NCI-H2196 treated with DMSO at 0.1 percent for 48 hours (cell line): Measurements from ENCODE around the gene TANC1.

Experiments used
- DNase-seq: peaks from one replicate; lab custom pipeline; 2025; ENCODE audit not compliant: unreplicated experiment; lab: John Stamatoyannopoulos, UW

TANC1 gene

DNA sequence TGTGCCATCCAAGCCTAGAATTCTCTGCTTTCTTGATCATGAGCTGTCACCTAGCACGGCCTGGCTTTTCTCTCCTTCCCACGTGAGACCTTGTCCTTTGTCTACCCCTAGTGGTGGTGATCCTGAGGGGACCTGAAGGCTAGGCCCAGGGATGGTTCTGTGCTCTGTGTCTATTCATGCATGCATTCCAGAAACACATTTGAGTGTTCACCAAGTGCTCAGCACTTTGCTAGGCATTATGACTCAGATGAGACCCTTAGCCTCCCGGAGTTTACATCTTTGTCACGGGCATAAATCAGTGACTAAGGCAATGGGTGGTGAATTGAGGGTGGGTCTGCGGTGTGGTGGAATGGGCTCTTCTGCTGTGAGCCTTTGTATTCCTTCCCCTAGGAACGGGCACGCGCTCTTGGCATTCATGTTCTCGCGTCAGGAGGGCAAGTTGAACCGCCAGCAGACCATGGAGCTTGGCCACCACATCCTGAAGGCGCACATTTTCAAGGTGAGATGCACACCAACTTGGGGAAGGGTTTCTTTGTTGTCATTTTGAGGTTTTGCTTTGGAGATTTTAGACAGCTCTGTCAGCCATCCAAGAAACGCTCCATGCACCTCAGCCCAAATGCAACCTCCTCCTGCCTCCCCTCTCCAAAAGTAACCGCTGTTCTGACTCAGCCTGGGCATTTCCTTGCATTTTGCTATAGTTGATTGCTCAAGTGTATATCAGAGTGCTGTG, 217.1 kb downstream of the TANC1 start:
- DNase-seq: no peak

DNA sequence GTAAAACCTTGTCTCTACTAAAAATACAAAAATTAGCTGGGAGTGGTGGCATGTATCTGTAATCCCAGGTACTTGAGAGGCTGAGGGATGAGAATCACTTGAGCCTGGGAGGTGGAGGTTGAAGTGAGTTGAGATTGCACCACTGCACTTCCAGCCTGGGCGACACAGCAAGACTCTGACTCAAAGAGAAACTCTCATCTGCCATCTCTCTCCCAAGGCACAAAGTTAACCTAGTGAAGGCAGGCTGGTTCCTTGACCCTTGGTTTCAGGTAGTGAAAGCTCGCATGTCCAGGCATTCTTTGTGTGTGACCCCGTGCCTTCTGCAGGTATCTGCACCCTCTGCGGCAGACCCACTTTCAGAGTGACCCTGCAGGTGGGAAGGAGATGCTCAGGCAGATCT, 218.0 kb downstream of the TANC1 start:
- DNase-seq: no peak

DNA sequence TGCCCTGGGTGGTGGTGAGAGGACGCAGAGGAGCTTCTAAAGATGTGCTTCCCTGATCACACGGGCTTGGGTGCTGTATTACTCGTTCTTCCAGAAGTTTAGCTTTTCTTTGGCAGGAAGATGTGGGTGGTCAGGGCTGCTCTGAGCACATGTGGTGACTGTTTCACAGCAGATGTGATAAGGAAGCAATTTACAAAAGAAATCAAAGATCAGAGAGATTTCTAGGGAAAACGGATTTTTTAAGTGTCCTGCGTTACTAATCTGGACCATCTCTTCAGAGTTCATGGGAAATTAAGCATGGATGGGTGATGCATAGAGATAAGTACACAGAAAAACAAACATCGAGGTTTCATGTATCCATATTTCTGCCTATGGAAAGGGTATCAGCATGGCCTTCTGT, 218.7 kb downstream of the TANC1 start:
- no peak for DNase-seq

DNA sequence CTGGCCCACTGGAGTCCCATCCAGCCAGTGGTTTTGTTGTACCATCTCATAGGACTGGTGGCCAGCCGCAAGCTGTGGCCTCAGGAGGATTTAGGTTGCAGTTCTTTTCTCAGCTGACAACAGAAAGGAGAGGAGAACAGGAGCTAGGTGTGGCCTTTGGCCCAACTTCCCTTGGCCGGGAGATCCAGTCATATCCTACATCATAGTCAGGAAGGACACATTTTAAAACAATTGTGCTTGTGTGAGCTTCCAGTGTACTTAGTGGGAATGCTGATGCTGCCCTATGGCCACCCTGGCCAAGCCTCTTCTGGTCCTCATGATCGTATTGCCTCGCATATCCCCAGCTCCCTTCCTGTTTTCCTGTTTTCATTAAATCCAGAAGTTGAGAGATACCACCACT, 220.0 kb downstream of the TANC1 start:
- no peak for DNase-seq

DNA sequence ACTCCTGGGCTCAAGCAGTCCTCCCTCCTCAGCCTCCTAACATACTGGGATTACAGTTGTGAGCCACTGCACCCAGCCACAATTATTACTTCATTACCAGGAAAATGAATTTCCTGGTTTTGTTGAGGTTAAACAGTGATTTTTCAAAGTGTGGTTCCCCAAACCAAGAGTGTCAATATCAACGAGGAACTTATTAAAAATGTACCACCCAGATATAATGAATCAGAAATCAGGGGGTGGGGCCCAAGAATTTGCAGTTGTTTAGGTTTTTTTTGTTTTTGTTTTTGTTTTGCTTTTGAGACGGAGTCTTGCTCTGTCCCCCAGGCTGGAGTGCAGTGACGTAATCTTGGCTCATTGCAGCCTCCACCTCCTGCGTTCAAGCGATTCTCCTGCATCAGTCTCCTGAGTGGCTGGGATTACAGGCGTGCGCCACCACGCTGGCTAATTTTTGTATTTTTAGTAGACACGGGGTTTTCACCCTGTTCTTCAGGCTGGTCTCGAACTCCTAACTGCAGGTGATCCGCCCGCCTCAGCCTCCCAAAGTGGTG, 224.0 kb downstream of the TANC1 start:
- DNase-seq: no peak

DNA sequence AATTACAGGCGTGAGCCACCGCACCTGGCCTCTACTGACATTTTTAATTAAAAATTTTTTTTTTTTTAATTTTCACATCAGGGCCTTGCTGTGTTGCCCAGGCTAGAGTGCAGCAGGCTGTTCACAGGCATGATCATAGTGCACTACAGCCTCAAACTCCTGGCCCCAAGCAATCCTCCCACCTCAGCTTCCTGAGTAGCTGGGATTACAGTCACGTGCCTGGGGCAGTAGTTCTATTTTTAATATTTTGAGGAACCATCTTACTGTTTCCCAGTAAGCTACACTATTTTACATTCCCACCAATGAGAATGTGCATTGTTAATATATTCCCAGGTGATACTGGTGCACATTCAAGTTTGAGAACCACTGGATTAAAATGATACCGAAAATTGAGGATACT, 225.4 kb downstream of the TANC1 start:
- DNase-seq: no peak

DNA sequence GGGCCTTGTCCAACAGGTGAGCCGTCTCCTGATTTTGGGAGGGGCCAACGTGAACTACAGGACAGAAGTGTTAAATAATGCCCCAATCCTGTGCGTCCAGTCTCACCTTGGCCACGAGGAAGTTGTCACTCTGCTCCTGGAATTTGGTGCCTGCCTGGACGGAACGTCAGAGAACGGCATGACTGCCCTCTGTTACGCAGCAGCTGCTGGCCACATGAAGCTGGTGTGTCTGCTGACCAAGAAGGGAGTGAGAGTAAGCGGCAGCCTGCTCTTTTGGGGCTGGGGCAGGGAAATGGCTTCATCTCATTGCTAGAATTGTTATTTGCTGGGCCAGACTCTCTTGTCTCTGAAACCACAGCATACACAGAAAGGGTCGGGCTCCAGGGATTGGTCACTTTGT, 225.8 kb downstream of the TANC1 start:
- no peak for DNase-seq

DNA sequence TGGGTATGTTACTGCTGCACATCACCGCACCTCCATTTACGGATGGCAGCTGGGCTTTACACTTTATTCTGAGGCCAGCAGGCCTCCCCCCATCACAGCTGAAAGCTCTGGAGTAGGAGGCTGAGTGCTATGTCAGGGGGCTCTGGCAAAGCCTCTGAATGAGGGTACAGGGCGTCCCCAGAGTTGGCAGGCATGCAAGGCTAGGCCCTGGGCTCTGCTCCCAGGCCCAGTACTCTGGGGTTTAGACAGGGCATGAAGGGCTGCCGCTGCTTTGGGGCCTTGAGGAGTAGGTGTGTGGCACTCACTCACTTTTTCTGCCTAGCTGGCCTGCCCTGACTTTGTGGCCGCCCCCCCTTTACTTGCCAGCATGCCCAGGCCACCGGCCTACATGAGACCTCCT, 227.3 kb downstream of the TANC1 start:
- DNase-seq: no peak

DNA sequence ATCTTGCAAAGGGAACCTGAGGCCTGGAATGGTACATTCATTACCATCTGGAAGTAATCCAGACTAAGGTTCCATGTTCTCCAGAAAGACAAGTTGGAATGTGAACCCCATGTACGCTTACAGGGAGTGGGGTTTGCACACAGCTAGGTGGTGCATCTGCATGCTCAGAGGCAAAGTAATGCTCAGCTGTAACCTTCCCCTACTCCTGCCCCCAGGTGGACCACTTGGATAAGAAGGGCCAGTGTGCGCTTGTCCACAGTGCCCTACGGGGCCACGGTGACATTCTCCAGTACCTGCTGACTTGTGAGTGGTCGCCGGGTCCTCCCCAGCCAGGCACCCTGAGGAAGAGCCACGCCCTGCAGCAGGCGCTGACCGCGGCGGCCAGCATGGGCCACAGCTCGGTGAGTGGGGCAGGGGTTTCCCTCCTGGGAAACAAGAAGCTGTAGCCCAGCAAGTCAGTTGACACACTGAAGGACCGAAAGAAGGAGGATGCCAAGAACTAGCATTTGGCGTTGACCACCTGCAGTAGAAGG, 228.0 kb downstream of the TANC1 start:
- DNase-seq: no peak

DNA sequence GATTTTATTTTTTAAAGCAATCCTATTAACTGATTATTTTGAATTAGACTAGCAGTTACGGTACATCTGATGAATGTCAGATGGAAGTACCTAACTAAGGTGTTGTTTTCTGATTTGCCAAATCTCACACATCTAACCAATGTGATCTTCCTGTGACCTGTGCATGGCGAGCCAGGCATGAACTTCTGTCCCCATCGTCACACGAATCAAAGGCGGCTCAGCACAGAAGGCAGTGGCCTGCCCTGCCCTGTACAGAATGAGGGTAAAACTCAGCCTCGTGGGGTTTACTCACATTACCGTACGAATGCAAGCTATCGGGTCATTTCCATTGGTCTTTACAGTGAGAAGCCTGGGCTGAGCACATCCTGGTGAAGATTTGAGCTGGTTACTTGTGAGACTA, 230.8 kb downstream of the TANC1 start:
- no peak for DNase-seq

DNA sequence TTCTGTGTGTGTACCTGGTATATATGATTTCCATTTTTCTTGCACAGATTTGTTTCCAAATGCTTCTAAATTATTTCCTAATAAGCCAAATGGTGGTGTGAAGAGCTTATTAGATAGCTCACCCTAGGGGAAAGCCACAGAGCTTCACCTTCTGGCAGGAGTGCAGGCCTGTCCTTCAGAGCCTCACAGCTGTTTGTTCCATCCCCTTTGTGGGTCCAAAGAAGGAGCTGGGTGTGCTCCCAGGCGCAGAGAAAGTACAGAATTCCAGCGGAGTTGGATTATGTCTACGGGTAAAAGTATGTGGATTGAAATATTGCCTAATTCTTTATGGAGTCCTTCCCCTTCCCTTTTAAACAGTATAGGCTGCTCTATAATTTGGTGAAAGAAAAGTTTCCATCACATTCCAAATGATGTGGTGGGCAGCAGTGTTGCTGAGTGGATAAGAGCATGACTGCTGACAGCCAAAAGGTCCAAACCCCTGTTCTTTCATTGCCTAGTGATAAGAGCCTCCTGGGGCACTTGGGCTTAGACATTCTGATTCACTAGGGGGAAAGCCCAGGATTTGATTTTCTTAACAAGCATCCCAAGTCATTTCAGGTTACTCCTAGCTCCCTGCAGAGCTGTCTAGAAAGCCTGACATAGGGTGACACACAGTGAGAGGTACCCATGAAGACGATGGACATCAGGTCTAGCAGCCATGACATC, 231.5 kb downstream of the TANC1 start:
- no peak for DNase-seq

DNA sequence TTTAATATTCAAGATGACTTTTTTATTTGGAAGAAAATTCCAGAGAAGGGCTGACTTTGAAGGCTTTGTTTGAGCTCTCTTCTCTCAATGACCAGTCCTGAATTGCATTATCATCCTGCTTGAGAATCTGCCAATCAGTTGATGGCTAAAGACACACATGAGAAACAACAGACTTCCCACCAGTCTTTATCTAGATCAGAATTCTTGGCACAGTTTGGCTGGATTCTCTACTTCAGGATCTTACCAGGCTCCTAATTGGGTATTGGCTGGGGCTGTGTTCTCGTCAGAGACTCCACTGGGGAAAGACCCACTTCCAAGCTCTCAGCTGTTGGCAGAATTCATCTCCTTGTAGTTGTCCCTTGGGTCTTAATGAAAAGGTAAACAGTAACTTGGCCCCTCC, 232.1 kb downstream of the TANC1 start:
- no peak for DNase-seq

DNA sequence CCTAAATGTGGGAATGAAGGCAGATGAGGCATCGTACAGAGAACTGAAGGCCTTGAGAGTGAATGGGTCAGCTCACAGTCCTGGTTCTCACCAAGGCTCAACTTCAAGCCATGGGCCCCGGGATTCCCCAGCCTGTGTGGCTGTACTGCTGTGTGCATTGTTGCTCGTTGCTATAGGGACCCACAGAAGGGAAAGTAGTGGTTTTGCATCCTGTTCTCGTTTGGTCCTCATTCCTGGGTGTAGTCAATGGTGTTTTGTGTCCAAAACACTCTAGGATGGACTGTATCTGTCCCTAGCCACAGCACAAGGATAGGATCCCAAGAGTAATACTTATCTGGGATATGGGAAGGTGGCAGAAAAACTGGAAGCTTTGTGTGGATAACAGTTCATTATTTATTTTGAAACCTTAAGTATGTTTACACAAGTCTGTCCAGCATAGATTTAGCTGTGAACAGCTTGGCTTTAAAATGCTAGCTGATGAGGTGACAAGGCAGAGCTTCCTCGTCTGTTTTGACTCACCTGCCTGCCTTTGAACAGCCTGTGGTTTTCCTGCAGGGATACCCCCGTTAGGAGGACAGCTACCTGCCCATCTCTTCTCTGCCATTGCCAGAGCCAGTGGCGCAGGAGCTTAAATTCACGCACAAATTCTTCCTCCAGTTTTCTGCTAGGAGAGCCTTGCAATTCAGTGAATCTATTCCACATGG, 233.1 kb downstream of the TANC1 start:
- DNase-seq: no peak

DNA sequence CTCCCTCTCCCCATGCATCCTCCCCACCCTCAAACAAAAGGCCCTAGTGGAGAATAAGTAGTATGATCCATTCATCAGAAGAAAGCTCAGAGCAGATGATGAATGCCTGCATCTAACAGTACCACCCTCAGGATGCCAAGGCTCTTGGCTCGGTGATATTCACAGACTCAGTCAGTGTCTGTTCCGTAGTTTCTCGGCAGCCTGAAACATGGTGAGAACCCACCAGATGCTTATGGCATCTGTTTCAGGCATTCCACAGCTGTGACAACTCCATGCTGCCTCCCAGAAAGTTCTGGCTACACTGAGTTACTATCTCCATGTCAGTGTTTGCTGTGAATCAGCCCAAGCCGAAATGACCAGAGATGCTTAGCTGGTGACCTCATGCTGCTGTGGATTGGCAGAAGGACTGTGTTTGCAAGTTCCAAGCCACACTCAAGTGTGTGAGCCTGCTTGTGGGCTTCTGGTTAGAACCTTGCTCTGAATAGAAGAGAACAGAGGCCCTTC, 234.2 kb downstream of the TANC1 start:
- no peak for DNase-seq

DNA sequence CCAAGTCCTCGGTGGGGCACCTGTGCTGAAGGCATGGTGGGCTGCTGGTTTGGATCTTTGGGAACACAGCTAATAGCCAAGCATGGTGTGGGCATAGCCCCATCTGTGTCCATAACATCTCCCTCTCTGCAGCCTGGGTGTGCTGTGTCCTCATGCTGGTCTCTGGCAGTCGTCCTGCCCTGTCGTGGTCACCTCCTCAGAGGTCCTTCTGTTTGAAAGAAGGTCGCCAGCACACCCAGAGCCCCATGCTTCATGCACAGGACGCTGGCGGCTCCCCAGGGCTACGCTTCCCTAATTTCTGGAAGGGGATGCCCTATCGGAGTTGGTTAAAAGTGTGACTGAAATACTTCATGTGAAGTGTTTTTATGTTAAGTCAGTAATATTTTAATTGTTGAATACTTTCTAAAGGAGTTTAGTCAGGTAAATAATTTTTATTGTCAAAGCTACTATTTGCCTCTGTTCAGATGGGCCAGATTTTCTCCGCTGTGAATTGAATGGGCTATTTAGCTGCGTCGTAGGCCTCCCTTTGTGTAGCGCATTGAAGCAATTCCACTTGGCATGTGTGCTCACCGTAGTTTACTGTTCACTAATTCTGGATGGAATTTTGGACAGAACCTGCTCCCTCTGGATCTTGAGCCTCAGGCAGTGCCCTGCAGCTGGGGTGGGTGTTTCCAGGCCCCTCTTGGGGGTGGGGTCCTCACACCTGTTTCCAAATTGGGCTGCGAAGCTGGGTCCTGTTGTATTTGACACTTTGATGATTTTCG, 236.1 kb downstream of the TANC1 start:
- DNase-seq: no peak

DNA sequence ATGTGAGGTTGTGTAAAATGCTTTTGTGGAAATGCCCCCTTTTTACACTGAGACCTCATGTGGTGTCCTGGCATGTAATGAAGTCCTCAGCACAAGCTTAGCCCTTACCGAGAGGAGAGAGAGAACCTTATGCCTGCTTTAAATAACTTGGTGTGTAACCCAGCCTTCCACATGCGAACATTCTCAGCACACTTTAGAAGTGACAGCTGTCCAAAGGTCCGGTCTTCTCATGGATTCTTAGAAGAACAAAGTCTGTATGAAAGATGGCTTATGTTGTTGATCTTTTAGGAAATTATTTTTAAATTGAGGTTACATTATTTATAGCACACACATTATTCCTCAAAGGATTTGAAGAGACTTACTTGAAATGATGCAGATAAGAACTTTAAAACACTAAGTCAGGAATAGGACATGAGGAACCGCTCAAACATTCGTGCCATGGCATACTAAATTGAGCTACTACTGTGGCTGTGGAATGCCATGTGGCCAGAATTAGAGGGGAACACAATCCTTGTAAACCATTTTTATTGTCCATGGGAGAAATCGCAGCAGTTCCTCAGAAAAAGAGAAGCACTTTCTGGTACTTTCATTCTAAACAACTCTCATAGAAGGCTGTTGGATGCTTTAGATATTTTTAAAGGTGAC, 238.4 kb downstream of the TANC1 start:
- no peak for DNase-seq

DNA sequence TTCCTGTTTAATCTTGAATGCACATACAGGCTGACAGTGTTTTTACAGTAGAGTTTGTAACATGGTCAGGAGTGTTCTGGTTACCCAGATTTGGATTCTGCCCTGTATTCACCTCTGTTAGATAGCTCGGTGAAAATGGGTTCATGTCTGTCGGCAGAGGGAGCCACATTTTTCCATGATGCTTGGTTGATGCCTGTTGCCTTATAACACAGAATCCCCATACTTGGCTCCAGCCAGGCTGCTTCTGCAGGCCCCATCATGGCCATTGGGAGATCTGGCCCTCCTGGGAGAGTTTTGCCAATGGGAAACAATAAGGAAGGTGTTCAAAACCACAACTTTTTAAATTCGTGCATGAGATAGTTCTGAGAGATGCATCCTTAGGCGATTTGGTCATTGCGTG, 240.0 kb downstream of the TANC1 start:
- DNase-seq: no peak

DNA sequence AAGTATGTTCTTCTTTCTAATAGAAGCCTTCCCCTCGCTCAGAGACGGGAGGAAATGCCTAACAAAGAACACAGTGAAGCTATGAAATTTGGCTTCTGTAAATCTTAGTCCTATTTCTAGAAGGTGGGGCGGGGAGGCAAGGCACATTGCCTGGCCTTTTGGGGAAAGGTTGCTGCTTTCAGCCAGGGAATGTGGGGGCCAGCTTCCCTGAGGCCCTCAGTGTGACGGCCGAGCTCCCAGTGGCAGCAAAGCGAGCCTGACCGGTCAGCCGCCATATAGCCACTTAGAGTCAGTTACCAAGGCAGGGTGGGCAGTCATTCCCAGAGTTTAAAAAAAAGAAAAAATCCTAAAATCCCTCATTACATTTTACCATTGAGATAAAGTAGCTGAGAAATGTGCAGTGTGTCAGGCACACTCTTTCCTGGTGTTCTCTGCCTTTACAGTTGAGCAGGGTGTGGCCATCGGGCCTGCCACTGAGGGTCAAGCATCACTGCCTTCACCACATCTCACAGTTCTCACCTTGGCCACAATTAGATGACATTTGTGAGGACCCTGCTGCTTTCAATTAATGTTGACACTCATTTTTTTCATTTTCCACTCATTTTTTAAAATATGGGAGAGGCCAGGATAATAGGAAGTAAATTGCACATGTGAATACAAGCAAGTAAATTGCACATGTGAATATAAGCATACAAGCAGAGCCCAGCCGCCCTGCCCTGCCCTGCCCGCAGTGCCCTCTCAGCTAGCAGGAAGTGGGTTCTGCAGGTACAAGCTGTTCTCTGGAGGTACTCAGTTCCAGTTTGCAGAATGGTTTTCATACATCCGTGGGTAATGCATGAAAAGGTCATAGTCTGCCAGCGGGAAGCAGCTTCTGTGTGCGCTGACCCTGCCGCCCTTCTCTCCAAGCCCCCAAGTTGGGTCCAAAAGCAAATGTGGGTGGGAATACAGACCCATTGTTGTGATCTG, 241.2 kb downstream of the TANC1 start:
- no peak for DNase-seq
